K562 (cell line): Measurements from ENCODE around the gene CLCN6.

ENCODE experiments used
- CHD4 ChIP-seq: fragments of 200-600 bp; sonication (generic); IDR thresholded peaks from 3 replicates; pipeline ENCODE4 v1.6.1; 2012; ENCODE audit warnings: low read depth, mild to moderate bottlenecking, mixed read lengths, low read length, inconsistent platforms; ENCODE audit not compliant: insufficient read depth, insufficient replicate concordance, poor library complexity, severe bottlenecking
- HDAC2 ChIP-seq: fragments of 450-650 bp; IDR thresholded peaks from 2 replicates; pipeline ENCODE4 v1.6.1; 2016; ENCODE audit warnings: mild to moderate bottlenecking
- HMG20A ChIP-seq: fragments of 450-650 bp; formaldehyde crosslinking; conservative IDR thresholded peaks from 2 replicates; pipeline ENCODE4 v1.4.0; 2020; ENCODE audit warnings: mild to moderate bottlenecking, mixed read lengths
- RAD21 ChIP-seq, 2 experiments: fragments of 250-450 bp in 1 of 2; fragments of 450-650 bp in 1 of 2; sonication (Bioruptor Pico) in 1 of 2; formaldehyde crosslinking in 1 of 2; IDR thresholded peaks in 1 of 2; conservative IDR thresholded peaks in 1 of 2; 2 replicates each; pipeline versions ENCODE4 v1.4.0 to v1.8.0; 2020 to 2022; ENCODE audit warnings: mild to moderate bottlenecking in 2 of 2, moderate library complexity in 1 of 2
- RBFOX2 ChIP-seq: fragments of 200-400 bp; formaldehyde crosslinking; IDR thresholded peaks from 2 replicates; pipeline ENCODE4 v1.6.1; 2017; ENCODE audit warnings: low read depth, mild to moderate bottlenecking, low read length, moderate library complexity
- SP1 ChIP-seq: sonication (generic); formaldehyde crosslinking; IDR thresholded peaks from 2 replicates; pipeline ENCODE4 v1.8.1; 2022; ENCODE audit warnings: mild to moderate bottlenecking, missing genetic modification reagents
- SRF ChIP-seq, 2 experiments: fragments of 250-450, 450-650 bp in 1 of 2; sonication (Bioruptor Pico) in 1 of 2; sonication (generic) in 1 of 2; formaldehyde crosslinking; IDR thresholded peaks; 2 replicates each; pipeline versions ENCODE4 v1.5.0 to v1.5.1; 2020 to 2022; ENCODE audit warnings: mild to moderate bottlenecking in 1 of 2, missing genetic modification reagents in 1 of 2
- STAT5B ChIP-seq: fragments of 250-450 bp; sonication (Bioruptor Pico); IDR thresholded peaks from 2 replicates; pipeline ENCODE4 v1.8.0; 2021; ENCODE audit warnings: mild to moderate bottlenecking, inconsistent platforms
- TF ChIP-seq, protein P1 (sequence below): fragments of 450-650 bp; IDR thresholded peaks from 2 replicates; pipeline ENCODE4 v1.6.1; 2016; ENCODE audit warnings: low read depth
- TF ChIP-seq, protein P2 (sequence below): sonication (generic); formaldehyde crosslinking; IDR thresholded peaks from 2 replicates; pipeline ENCODE4 v1.4.0; 2020; ENCODE audit warnings: mild to moderate bottlenecking, missing genetic modification reagents
- TF ChIP-seq, protein P3 (sequence below), 3 experiments: IDR thresholded peaks in 2 of 3; conservative IDR thresholded peaks in 1 of 3; 2 replicates each; pipeline ENCODE4 v1.5.1; 2011 to 2012; ENCODE audit warnings: low read length in 3 of 3, mild to moderate bottlenecking in 3 of 3, control low read depth in 2 of 3, improper control_type of control experiment in 1 of 3, inconsistent platforms in 1 of 3, low read depth in 1 of 3, mixed read lengths in 1 of 3, moderate library complexity in 1 of 3; ENCODE audit not compliant: insufficient read depth in 2 of 3

DNA sequence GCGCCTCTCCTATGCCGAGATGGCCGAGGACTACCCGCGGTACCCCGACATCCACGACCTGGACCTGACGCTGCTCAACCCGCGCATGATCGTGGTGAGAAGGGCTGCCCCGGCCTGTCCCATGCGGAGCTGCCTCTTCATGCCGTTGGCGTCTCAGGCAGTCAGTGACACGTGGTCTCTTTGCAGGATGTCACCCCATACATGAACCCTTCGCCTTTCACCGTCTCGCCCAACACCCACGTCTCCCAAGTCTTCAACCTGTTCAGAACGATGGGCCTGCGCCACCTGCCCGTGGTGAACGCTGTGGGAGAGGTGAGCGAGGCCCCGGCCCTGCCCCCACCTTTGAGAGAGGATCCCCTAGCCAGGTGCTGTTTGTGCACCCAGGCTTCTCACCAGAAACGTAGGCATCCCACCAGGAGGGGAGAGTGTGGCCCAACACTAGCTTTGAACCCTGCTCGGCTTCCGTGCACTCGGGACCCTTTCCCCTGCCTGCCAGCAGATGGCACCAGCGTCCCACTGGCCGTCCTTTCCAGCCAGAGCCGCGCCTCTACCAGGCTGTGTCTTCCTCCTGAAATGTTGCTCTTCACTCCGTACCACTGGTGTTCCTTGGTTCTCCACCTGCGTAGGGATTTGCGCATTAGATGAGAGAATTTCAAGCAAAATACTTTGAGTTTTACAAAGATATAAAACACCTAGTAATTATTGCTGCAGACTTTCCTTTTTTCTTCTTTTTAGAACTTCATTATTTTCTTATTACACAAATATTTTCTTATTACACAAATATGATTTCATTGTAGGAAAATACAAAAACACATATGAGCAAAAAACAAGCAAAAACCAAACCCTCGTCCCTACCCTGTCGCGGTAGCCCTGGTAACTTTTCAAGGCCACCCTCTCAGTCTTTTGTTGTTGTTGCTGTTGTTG is 32.6 kb downstream of the CLCN6 start:
- 0 out of 2 replicates have a peak, but pooled peaks have one; percentile 28 for TF ChIP-seq HDAC2
- TF ChIP-seq RBFOX2, result no peak; the same call in 1 of the 2 replicates
- TF ChIP-seq CHD4, result no peak
- TF ChIP-seq, protein P1, sequence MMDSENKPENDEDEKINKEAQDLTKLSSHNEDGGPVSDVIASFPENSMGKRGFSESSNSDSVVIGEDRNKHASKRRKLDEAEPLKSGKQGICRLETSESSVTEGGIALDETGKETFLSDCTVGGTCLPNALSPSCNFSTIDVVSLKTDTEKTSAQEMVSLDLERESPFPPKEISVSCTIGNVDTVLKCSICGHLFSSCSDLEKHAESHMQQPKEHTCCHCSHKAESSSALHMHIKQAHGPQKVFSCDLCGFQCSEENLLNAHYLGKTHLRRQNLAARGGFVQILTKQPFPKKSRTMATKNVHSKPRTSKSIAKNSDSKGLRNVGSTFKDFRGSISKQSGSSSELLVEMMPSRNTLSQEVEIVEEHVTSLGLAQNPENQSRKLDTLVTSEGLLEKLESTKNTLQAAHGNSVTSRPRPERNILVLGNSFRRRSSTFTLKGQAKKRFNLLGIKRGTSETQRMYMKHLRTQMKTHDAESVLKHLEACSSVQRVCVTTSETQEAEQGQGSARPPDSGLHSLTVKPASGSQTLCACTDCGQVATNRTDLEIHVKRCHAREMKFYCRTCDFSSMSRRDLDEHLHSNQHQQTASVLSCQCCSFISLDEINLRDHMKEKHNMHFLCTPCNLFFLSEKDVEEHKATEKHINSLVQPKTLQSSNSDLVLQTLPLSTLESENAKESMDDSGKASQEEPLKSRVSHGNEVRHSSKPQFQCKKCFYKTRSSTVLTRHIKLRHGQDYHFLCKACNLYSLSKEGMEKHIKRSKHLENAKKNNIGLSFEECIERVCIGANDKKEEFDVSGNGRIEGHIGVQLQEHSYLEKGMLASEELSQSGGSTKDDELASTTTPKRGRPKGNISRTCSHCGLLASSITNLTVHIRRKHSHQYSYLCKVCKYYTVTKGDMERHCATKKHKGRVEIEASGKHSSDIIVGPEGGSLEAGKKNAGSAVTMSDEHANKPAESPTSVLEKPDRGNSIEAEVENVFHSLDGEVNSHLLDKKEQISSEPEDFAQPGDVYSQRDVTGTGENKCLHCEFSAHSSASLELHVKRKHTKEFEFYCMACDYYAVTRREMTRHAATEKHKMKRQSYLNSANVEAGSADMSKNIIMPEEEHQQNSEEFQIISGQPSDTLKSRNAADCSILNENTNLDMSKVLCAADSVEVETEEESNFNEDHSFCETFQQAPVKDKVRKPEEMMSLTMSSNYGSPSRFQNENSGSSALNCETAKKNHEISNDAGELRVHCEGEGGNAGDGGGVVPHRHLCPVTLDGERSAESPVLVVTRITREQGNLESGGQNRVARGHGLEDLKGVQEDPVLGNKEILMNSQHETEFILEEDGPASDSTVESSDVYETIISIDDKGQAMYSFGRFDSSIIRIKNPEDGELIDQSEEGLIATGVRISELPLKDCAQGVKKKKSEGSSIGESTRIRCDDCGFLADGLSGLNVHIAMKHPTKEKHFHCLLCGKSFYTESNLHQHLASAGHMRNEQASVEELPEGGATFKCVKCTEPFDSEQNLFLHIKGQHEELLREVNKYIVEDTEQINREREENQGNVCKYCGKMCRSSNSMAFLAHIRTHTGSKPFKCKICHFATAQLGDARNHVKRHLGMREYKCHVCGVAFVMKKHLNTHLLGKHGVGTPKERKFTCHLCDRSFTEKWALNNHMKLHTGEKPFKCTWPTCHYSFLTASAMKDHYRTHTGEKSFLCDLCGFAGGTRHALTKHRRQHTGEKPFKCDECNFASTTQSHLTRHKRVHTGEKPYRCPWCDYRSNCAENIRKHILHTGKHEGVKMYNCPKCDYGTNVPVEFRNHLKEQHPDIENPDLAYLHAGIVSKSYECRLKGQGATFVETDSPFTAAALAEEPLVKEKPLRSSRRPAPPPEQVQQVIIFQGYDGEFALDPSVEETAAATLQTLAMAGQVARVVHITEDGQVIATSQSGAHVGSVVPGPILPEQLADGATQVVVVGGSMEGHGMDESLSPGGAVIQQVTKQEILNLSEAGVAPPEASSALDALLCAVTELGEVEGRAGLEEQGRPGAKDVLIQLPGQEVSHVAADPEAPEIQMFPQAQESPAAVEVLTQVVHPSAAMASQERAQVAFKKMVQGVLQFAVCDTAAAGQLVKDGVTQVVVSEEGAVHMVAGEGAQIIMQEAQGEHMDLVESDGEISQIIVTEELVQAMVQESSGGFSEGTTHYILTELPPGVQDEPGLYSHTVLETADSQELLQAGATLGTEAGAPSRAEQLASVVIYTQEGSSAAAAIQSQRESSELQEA, result peak; percentile 76
- TF ChIP-seq, protein P2, sequence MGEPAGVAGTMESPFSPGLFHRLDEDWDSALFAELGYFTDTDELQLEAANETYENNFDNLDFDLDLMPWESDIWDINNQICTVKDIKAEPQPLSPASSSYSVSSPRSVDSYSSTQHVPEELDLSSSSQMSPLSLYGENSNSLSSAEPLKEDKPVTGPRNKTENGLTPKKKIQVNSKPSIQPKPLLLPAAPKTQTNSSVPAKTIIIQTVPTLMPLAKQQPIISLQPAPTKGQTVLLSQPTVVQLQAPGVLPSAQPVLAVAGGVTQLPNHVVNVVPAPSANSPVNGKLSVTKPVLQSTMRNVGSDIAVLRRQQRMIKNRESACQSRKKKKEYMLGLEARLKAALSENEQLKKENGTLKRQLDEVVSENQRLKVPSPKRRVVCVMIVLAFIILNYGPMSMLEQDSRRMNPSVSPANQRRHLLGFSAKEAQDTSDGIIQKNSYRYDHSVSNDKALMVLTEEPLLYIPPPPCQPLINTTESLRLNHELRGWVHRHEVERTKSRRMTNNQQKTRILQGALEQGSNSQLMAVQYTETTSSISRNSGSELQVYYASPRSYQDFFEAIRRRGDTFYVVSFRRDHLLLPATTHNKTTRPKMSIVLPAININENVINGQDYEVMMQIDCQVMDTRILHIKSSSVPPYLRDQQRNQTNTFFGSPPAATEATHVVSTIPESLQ (CRISPR knock-in tag), result no peak
- TF ChIP-seq, protein P3, sequence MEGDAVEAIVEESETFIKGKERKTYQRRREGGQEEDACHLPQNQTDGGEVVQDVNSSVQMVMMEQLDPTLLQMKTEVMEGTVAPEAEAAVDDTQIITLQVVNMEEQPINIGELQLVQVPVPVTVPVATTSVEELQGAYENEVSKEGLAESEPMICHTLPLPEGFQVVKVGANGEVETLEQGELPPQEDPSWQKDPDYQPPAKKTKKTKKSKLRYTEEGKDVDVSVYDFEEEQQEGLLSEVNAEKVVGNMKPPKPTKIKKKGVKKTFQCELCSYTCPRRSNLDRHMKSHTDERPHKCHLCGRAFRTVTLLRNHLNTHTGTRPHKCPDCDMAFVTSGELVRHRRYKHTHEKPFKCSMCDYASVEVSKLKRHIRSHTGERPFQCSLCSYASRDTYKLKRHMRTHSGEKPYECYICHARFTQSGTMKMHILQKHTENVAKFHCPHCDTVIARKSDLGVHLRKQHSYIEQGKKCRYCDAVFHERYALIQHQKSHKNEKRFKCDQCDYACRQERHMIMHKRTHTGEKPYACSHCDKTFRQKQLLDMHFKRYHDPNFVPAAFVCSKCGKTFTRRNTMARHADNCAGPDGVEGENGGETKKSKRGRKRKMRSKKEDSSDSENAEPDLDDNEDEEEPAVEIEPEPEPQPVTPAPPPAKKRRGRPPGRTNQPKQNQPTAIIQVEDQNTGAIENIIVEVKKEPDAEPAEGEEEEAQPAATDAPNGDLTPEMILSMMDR (IDR thresholded peaks at IDR 0.05 in 2 of 3, conservative IDR thresholded peaks at IDR 0.05 in 1 of 3; ENCODE audit: insufficient read depth in 2 of 3, low read depth in 1 of 3, low read length in 3 of 3), result peak; percentile 98 to 99 (median 99)
- no peak for TF ChIP-seq HMG20A (CRISPR knock-in tag)
- peak; percentile 60 for TF ChIP-seq SP1 (CRISPR knock-in tag)
- peak; percentile 100 for TF ChIP-seq RAD21 (CRISPR knock-in tag; conservative IDR thresholded peaks at IDR 0.05 in 1 of 2, IDR thresholded peaks at IDR 0.05 in 1 of 2)
- TF ChIP-seq SRF (CRISPR knock-in tag; IDR thresholded peaks at IDR 0.05), result no peak
- no peak for TF ChIP-seq STAT5B
